Endothelial cell of umbilical vein (primary cell): ENCODE measurements around the gene MTF2.

ENCODE experiments used
- FOS ChIP-seq: IDR thresholded peaks from 2 replicates; pipeline ENCODE4 v1.6.1; 2011; ENCODE audit warnings: mild to moderate bottlenecking, low read length, moderate library complexity, borderline replicate concordance; ENCODE audit not compliant: insufficient read depth
- POLR2A ChIP-seq: IDR thresholded peaks from 2 replicates; pipeline ENCODE4 v1.6.1; 2012; ENCODE audit warnings: low read depth, mild to moderate bottlenecking, control low read depth, low read length
- POLR2AphosphoS5 ChIP-seq: IDR thresholded peaks from 2 replicates; pipeline ENCODE4 v1.6.1; 2012; ENCODE audit warnings: low read depth, mild to moderate bottlenecking, control low read depth, low read length, moderate library complexity; ENCODE audit not compliant: insufficient read depth
- TF ChIP-seq, protein P1 (sequence below): IDR thresholded peaks from 2 replicates; pipeline ENCODE4 v1.6.1; 2011; ENCODE audit not compliant: insufficient read depth, insufficient read length
- TF ChIP-seq, protein P2 (sequence below), 2 donors: IDR thresholded peaks; 1 replicate in 1 of 2; 2 replicates in 1 of 2; pipeline ENCODE4 v1.5.1; 2011; ENCODE audit warnings: low read length in 2 of 2, mild to moderate bottlenecking in 2 of 2, moderate library complexity in 2 of 2, control low read depth in 1 of 2, inconsistent platforms in 1 of 2, low read depth in 1 of 2; ENCODE audit not compliant: insufficient read depth in 1 of 2; ENCODE audit errors: extremely low read depth in 1 of 2

- TF ChIP-seq, protein P1, sequence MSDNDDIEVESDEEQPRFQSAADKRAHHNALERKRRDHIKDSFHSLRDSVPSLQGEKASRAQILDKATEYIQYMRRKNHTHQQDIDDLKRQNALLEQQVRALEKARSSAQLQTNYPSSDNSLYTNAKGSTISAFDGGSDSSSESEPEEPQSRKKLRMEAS, result no peak
- TF ChIP-seq POLR2A, result no peak
- TF ChIP-seq, protein P2, sequence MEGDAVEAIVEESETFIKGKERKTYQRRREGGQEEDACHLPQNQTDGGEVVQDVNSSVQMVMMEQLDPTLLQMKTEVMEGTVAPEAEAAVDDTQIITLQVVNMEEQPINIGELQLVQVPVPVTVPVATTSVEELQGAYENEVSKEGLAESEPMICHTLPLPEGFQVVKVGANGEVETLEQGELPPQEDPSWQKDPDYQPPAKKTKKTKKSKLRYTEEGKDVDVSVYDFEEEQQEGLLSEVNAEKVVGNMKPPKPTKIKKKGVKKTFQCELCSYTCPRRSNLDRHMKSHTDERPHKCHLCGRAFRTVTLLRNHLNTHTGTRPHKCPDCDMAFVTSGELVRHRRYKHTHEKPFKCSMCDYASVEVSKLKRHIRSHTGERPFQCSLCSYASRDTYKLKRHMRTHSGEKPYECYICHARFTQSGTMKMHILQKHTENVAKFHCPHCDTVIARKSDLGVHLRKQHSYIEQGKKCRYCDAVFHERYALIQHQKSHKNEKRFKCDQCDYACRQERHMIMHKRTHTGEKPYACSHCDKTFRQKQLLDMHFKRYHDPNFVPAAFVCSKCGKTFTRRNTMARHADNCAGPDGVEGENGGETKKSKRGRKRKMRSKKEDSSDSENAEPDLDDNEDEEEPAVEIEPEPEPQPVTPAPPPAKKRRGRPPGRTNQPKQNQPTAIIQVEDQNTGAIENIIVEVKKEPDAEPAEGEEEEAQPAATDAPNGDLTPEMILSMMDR (IDR thresholded peaks at IDR 0.05; ENCODE audit: extremely low read depth in 1 of 2, insufficient read depth in 1 of 2, low read depth in 1 of 2, low read length in 2 of 2), result no peak
- no peak for TF ChIP-seq FOS
- no peak for TF ChIP-seq POLR2AphosphoS5
Measured at GRCh38 chr1:93056214-93056613, 22.9 kb upstream of the MTF2 start.
